ENCODE measurements around the gene IGSF3.

Gene IGSF3

GRCh38 chr1:116532671-116533428 lies 134.7 kb downstream of the IGSF3 start:
- TF ChIP-seq, protein P1, sequence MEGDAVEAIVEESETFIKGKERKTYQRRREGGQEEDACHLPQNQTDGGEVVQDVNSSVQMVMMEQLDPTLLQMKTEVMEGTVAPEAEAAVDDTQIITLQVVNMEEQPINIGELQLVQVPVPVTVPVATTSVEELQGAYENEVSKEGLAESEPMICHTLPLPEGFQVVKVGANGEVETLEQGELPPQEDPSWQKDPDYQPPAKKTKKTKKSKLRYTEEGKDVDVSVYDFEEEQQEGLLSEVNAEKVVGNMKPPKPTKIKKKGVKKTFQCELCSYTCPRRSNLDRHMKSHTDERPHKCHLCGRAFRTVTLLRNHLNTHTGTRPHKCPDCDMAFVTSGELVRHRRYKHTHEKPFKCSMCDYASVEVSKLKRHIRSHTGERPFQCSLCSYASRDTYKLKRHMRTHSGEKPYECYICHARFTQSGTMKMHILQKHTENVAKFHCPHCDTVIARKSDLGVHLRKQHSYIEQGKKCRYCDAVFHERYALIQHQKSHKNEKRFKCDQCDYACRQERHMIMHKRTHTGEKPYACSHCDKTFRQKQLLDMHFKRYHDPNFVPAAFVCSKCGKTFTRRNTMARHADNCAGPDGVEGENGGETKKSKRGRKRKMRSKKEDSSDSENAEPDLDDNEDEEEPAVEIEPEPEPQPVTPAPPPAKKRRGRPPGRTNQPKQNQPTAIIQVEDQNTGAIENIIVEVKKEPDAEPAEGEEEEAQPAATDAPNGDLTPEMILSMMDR (conservative IDR thresholded peaks at IDR 0.05): no peak
- H3K27ac ChIP-seq: no peak overlapping the region

- H3K27ac ChIP-seq: no peak overlapping the region
- TF ChIP-seq, protein P1 (conservative IDR thresholded peaks at IDR 0.05): no peak
These were observed 135.6 kb downstream of the IGSF3 start for GRCh38 chr1:116531917-116532316.

- H3K27ac ChIP-seq: no peak overlapping the region
- TF ChIP-seq, protein P1 (conservative IDR thresholded peaks at IDR 0.05): no peak
These were observed 137.9 kb downstream of the IGSF3 start for GRCh38 chr1:116529681-116530080.

- no peak overlapping the region for H3K27ac ChIP-seq
- TF ChIP-seq, protein P1 (conservative IDR thresholded peaks at IDR 0.05): no peak
These were observed 138.3 kb downstream of the IGSF3 start for GRCh38 chr1:116529199-116529631.

DNA sequence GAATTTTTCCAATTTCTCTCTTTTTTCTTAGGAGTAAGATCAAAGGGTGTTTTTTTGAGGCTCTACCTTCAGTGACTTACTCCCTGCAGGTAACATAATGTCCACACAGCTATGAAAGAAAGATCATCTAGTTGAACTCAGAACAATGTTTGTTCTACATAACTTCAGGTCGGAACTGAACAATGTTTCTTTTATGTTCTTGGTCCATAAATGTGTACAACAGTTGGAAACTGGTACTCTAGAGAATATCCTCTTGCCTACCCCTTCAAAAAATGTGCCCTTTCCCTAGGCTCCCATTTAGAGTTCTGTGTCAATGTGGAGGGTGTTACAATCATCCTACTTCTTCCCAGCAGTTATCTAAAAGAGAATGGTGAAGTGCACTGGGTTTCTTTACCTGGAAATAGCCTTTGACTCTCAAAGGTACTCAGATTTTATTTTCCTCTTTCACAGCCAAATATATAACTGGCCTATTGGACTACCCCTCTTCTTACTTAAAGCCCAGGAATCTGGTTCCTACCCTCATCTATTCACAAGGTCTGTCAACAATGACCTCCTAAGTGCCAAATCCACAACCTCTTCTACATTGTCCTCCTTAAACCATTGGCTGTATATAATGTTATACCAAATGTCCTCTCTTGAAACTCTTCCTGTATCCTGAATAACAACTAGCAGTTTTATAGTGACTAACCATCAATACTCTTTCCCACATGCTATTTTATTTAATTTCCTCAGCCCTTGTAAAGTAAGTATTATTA lies 139.0 kb downstream of the IGSF3 start:
- TF ChIP-seq, protein P1 (conservative IDR thresholded peaks at IDR 0.05): no peak
- H3K27ac ChIP-seq: no peak overlapping the region

DNA sequence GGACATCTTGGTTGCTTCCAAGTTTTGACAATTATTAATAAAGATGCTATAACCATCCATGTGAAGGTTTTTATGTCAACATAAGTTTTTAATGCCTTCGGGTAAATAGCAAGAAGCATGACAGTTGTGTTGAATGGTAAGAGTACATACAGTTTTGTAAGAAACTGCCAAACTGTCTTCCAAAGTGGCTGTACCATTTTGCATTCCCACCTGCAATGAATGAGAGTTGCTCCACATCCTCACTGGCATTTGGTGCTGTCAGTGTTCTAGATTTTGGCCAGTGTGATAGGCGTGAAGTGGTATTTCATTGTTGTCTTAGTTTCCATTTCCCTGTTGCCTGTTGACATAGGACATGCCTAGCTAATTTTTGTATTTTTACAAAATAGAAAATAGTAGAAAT lies 142.1 kb downstream of the IGSF3 start:
- TF ChIP-seq, protein P1 (conservative IDR thresholded peaks at IDR 0.05): no peak
- H3K27ac ChIP-seq: no peak overlapping the region
